Subcutaneous abdominal adipose tissue (tissue), 5 donors: ENCODE measurements around the gene IRF2.

ENCODE experiments used
- H3K27ac ChIP-seq: one replicate; pipeline ENCODE4 v1.7.0; 2013; ENCODE audit warnings: low read depth, mild to moderate bottlenecking, inconsistent platforms, low read length, moderate library complexity
- H3K27me3 ChIP-seq, 5 donors: one replicate each; pipeline ENCODE4 v1.7.0; 2013; ENCODE audit warnings: low read length in 5 of 5, inconsistent platforms in 1 of 5; ENCODE audit not compliant: control insufficient read depth in 5 of 5, insufficient read depth in 4 of 5
- H3K36me3 ChIP-seq, 5 donors: one replicate each; pipeline ENCODE4 v1.7.0; 2013; ENCODE audit warnings: low read length in 5 of 5; ENCODE audit not compliant: control insufficient read depth in 5 of 5, insufficient read depth in 5 of 5
- H3K4me1 ChIP-seq, 5 donors: one replicate each; pipeline ENCODE4 v1.7.0; 2013; ENCODE audit warnings: low read length in 5 of 5, mild to moderate bottlenecking in 3 of 5, moderate library complexity in 1 of 5; ENCODE audit not compliant: control insufficient read depth in 5 of 5, insufficient read depth in 5 of 5
- H3K4me3 ChIP-seq, 5 donors: one replicate each; pipeline ENCODE4 v1.7.0; 2013; ENCODE audit warnings: low read length in 5 of 5, low read depth in 1 of 5
- H3K9ac ChIP-seq, 5 donors: one replicate each; pipeline ENCODE4 v1.7.0; 2013; ENCODE audit warnings: low read length in 5 of 5, mild to moderate bottlenecking in 4 of 5, moderate library complexity in 3 of 5
- H3K9me3 ChIP-seq, 5 donors: one replicate each; pipeline ENCODE4 v1.7.0; 2013; ENCODE audit warnings: low read length in 5 of 5; ENCODE audit not compliant: control insufficient read depth in 5 of 5
- donor health status: healthy.
- donor health status: healthy.
- donor health status: healthy.
- donor health status: healthy.
- donor health status: healthy.

The IRF2 gene

GRCh38 chr4:184423003-184423686 is 51.2 kb downstream of the IRF2 start:
- H3K9me3 ChIP-seq, result no peaks in the 10 kb centered on the region
- peaks cover 20 to 62% (median 46%) of the 10 kb centered on the region in 5 donors for H3K36me3 ChIP-seq
- peaks cover 0 to 29% (median 6%) of the 10 kb centered on the region in 5 donors for H3K4me1 ChIP-seq
- H3K9ac ChIP-seq, result no peak overlapping the region
- no peak overlapping the region for H3K4me3 ChIP-seq
- H3K27ac ChIP-seq, result no peak overlapping the region
- H3K27me3 ChIP-seq, result no peaks in the 10 kb centered on the region

GRCh38 chr4:184422378-184422777 is 52.0 kb downstream of the IRF2 start:
- H3K9me3 ChIP-seq, result no peaks in the 10 kb centered on the region
- H3K9ac ChIP-seq, result no peak overlapping the region
- H3K27ac ChIP-seq, result no peak overlapping the region
- H3K4me3 ChIP-seq, result no peak overlapping the region
- no peaks in the 10 kb centered on the region for H3K27me3 ChIP-seq
- peaks cover 23 to 63% (median 47%) of the 10 kb centered on the region in 5 donors for H3K36me3 ChIP-seq
- peaks cover 5 to 30% (median 12%) of the 10 kb centered on the region in 5 donors for H3K4me1 ChIP-seq

- H3K4me3 ChIP-seq, result no peak overlapping the region
Observed at GRCh38 chr4:184421533-184422155, 52.7 kb downstream of the IRF2 start.

GRCh38 chr4:184420881-184421416 is 53.4 kb downstream of the IRF2 start:
- H3K27ac ChIP-seq, result no peak overlapping the region
- H3K36me3 ChIP-seq, result peaks cover 14 to 49% (median 36%) of the 10 kb centered on the region in 5 donors
- no peak overlapping the region for H3K4me3 ChIP-seq
- H3K27me3 ChIP-seq, result no peaks in the 10 kb centered on the region
- peak overlapping the region in 1 of 5 donors; percentile 33 for H3K9ac ChIP-seq
- H3K4me1 ChIP-seq, result peaks cover 7 to 37% (median 18%) of the 10 kb centered on the region in 5 donors
- H3K9me3 ChIP-seq, result no peaks in the 10 kb centered on the region

More at GRCh38 chr4:184421533-184422155, 52.7 kb downstream of the IRF2 start:
- Histone ChIP-seq H3K4me1 (peaks cover 7 to 37% (median 18%) of the 10 kb centered on the region in 5 donors), H3K36me3 (peaks cover 18 to 55% (median 42%) of the 10 kb centered on the region in 5 donors), H3K27me3 (no peaks in the 10 kb centered on the region), H3K9ac (no peak overlapping the region), H3K27ac (no peak overlapping the region), H3K9me3 (no peaks in the 10 kb centered on the region)

- Histone ChIP-seq H3K4me1 (peaks cover 7 to 34% (median 16%) of the 10 kb centered on the region in 5 donors), H3K9ac (no peak overlapping the region), H3K27me3 (no peaks in the 10 kb centered on the region), H3K9me3 (no peaks in the 10 kb centered on the region), H3K36me3 (peaks cover 19 to 48% (median 35%) of the 10 kb centered on the region in 5 donors), H3K4me3 (no peak overlapping the region), H3K27ac (no peak overlapping the region)
Observed at GRCh38 chr4:184420402-184420801, 53.9 kb downstream of the IRF2 start.

GRCh38 chr4:184419976-184420375 is 54.4 kb downstream of the IRF2 start:
- no peak overlapping the region for H3K9ac ChIP-seq
- peaks cover 7 to 30% (median 13%) of the 10 kb centered on the region in 5 donors for H3K4me1 ChIP-seq
- no peaks in the 10 kb centered on the region for H3K27me3 ChIP-seq
- peaks cover 19 to 48% (median 33%) of the 10 kb centered on the region in 5 donors for H3K36me3 ChIP-seq
- H3K27ac ChIP-seq, result no peak overlapping the region
- H3K4me3 ChIP-seq, result no peak overlapping the region
- no peaks in the 10 kb centered on the region for H3K9me3 ChIP-seq

- Histone ChIP-seq H3K4me3 (peak overlapping the region in 1 of 5 donors; percentile 60), H3K9me3 (no peaks in the 10 kb centered on the region), H3K36me3 (peaks cover 16 to 37% (median 20%) of the 10 kb centered on the region in 5 donors), H3K27me3 (no peaks in the 10 kb centered on the region), H3K4me1 (peaks cover 12 to 41% (median 28%) of the 10 kb centered on the region in 5 donors), H3K9ac (peak overlapping the region in 3 of 5 donors; percentile 9 to 90 (median 49)), H3K27ac (peak overlapping the region; percentile 90)
Observed at GRCh38 chr4:184417802-184418511, 56.4 kb downstream of the IRF2 start.

- peak overlapping the region in 4 of 5 donors; percentile 9 to 90 (median 58) for H3K9ac ChIP-seq
- H3K4me3 ChIP-seq, result peak overlapping the region; percentile 41 to 73 (median 48)
- H3K36me3 ChIP-seq, result peaks cover 16 to 38% (median 20%) of the 10 kb centered on the region in 5 donors
- peaks cover 12 to 47% (median 32%) of the 10 kb centered on the region in 5 donors for H3K4me1 ChIP-seq
- H3K9me3 ChIP-seq, result no peaks in the 10 kb centered on the region
- no peaks in the 10 kb centered on the region for H3K27me3 ChIP-seq
- peak overlapping the region; percentile 90 for H3K27ac ChIP-seq
Observed at GRCh38 chr4:184416913-184417734, 57.2 kb downstream of the IRF2 start.

GRCh38 chr4:184415071-184415470 is 59.3 kb downstream of the IRF2 start:
- Histone ChIP-seq H3K27me3 (no peaks in the 10 kb centered on the region), H3K9me3 (no peaks in the 10 kb centered on the region), H3K27ac (no peak overlapping the region), H3K36me3 (peaks cover 16 to 42% (median 20%) of the 10 kb centered on the region in 5 donors), H3K4me1 (peaks cover 12 to 36% (median 32%) of the 10 kb centered on the region in 5 donors), H3K9ac (no peak overlapping the region), H3K4me3 (no peak overlapping the region)
